IMR-90 (cell line): ENCODE measurements around the gene ADCYAP1R1. TPM values are rescaled to one million over a fixed set of nuclear protein-coding genes. Genes with fewer than 3 reads are reported as not detected.

Source experiments
- ATAC-seq: fragments of 200-7000 bp; cut with Tn5 transposase; 2 replicates; pipeline ENCODE4 v1.9.1; 2020; ENCODE audit warnings: low read depth, mild to moderate bottlenecking, moderate library complexity
- BruUV-seq: library from RNA; stranded (reverse); fragments of 400-500 nt; replicated peaks from 2 replicates; lab custom pipeline; 2021; lab: Mats Ljungman, UMichigan
- CTCF ChIA-PET: fragments of 300-600 bp; formaldehyde crosslinking; extraction: SDS; loops from one replicate; lab custom pipeline; 2021; ENCODE audit warnings: antibody characterized with exemption; lab: Yijun Ruan, JAX
- POLR2A ChIA-PET: fragments of 300-600 bp; sonication (Branson Sonifier 250); formaldehyde crosslinking; loops from one replicate; lab custom pipeline; 2022; ENCODE audit warnings: antibody characterized with exemption; ENCODE audit not compliant: unreplicated experiment; lab: Charles Lee
- DNase-seq: peaks from one replicate; pipeline ENCODE4 v3.0.0; 2013
- H2AFZ ChIP-seq: replicated peaks from 2 replicates; pipeline ENCODE3; 2013; ENCODE audit warnings: low read length, mild to moderate bottlenecking; ENCODE audit not compliant: poor library complexity
- H2AK5ac ChIP-seq: 2 replicates; pipeline ENCODE4 v1.6.1; 2013; ENCODE audit warnings: low read depth, low read length, inconsistent platforms
- H2AK9ac ChIP-seq: replicated peaks from 2 replicates; pipeline ENCODE3; 2013; ENCODE audit warnings: mild to moderate bottlenecking, low read depth, low read length, moderate library complexity; ENCODE audit not compliant: poor library complexity
- H2BK120ac ChIP-seq: 2 replicates; pipeline ENCODE4 v1.6.1; 2013; ENCODE audit warnings: low read depth, low read length, inconsistent platforms
- H2BK15ac ChIP-seq: 3 replicates; pipeline ENCODE4 v1.6.1; 2013; ENCODE audit warnings: low read depth, low read length, inconsistent platforms
- H2BK20ac ChIP-seq: 2 replicates; pipeline ENCODE4 v1.6.1; 2013; ENCODE audit warnings: low read depth, mild to moderate bottlenecking, inconsistent platforms, low read length, moderate library complexity
- H2BK5ac ChIP-seq: 2 replicates; pipeline ENCODE4 v1.6.1; 2013; ENCODE audit warnings: mild to moderate bottlenecking, low read depth, low read length, inconsistent platforms; ENCODE audit not compliant: poor library complexity, severe bottlenecking
- H3K14ac ChIP-seq: replicated peaks from 2 replicates; pipeline ENCODE4 v1.6.1; 2013; ENCODE audit warnings: low read depth, low read length, inconsistent platforms
- H3K18ac ChIP-seq: 2 replicates; pipeline ENCODE4 v1.6.1; 2013; ENCODE audit warnings: low read depth, low read length, control low read depth
- H3K23ac ChIP-seq: 2 replicates; pipeline ENCODE4 v1.6.1; 2013; ENCODE audit warnings: low read depth, low read length, inconsistent platforms
- H3K27ac ChIP-seq: 2 replicates; pipeline ENCODE4 v1.5.1; 2013; ENCODE audit warnings: mild to moderate bottlenecking, control low read depth, low read length; ENCODE audit not compliant: insufficient read depth
- H3K27me3 ChIP-seq: 2 replicates; pipeline ENCODE4 v1.6.1; 2013; ENCODE audit warnings: low read length; ENCODE audit not compliant: control insufficient read depth, insufficient read depth
- H3K36me3 ChIP-seq: 2 replicates; pipeline ENCODE4 v1.6.1; 2013; ENCODE audit warnings: low read length, mixed read lengths; ENCODE audit not compliant: control insufficient read depth, insufficient read depth
- H3K4ac ChIP-seq: 2 replicates; pipeline ENCODE4 v1.6.1; 2013; ENCODE audit warnings: low read depth, low read length, inconsistent platforms
- H3K4me1 ChIP-seq: 2 replicates; pipeline ENCODE4 v1.6.1; 2013; ENCODE audit warnings: low read length, mixed read lengths; ENCODE audit not compliant: control insufficient read depth, insufficient read depth
- H3K4me2 ChIP-seq: 2 replicates; pipeline ENCODE4 v1.6.1; 2013; ENCODE audit warnings: low read depth, mild to moderate bottlenecking, control low read depth, low read length, moderate library complexity
- H3K4me3 ChIP-seq: 2 replicates; pipeline ENCODE4 v1.5.1; 2013; ENCODE audit warnings: low read depth, mild to moderate bottlenecking, control low read depth, low read length, moderate library complexity; ENCODE audit not compliant: insufficient read depth
- H3K56ac ChIP-seq: 2 replicates; pipeline ENCODE4 v1.6.1; 2013; ENCODE audit warnings: low read length, inconsistent platforms; ENCODE audit not compliant: insufficient read depth; ENCODE audit errors: extremely low read depth
- H3K79me1 ChIP-seq, 2 experiments: 2 replicates each; pipeline ENCODE4 v1.6.1; 2013; ENCODE audit warnings: low read length in 2 of 2, inconsistent platforms in 1 of 2, low read depth in 1 of 2
- H3K9ac ChIP-seq: 2 replicates; pipeline ENCODE4 v1.6.1; 2013; ENCODE audit warnings: low read depth, low read length, control low read depth
- H3K9me1 ChIP-seq: 2 replicates; pipeline ENCODE4 v1.6.1; 2013; ENCODE audit warnings: low read length, inconsistent platforms; ENCODE audit not compliant: insufficient read depth
- H3K9me3 ChIP-seq: 2 replicates; pipeline ENCODE4 v1.6.1; 2013; ENCODE audit warnings: low read length; ENCODE audit not compliant: control insufficient read depth, insufficient read depth
- H4K20me1 ChIP-seq: 2 replicates; pipeline ENCODE4 v1.6.1; 2013; ENCODE audit warnings: low read length, inconsistent platforms; ENCODE audit not compliant: insufficient read depth
- H4K5ac ChIP-seq: 2 replicates; pipeline ENCODE4 v1.6.1; 2013; ENCODE audit warnings: mild to moderate bottlenecking, low read depth, low read length, control low read depth
- H4K8ac ChIP-seq, 2 experiments: 2 replicates each; pipeline ENCODE4 v1.6.1; 2013; ENCODE audit warnings: low read depth in 2 of 2, low read length in 2 of 2, control low read depth in 1 of 2, inconsistent platforms in 1 of 2
- H4K91ac ChIP-seq: 2 replicates; pipeline ENCODE4 v1.6.1; 2013; ENCODE audit warnings: low read depth, low read length, inconsistent platforms; ENCODE audit not compliant: insufficient read depth
- CHD1 ChIP-seq: IDR thresholded peaks from 2 replicates; pipeline ENCODE4 v1.6.1; 2012; ENCODE audit warnings: low read depth, low read length, improper control_type of control experiment
- FOS ChIP-seq: fragments of 150-350 bp; IDR thresholded peaks from 2 replicates; pipeline ENCODE4 v1.6.1; 2016; ENCODE audit warnings: low read depth, low read length
- MXI1 ChIP-seq: IDR thresholded peaks from 2 replicates; pipeline ENCODE4 v1.6.1; 2012; ENCODE audit warnings: low read depth, mild to moderate bottlenecking, low read length, moderate library complexity, borderline replicate concordance
- RAD21 ChIP-seq: IDR thresholded peaks from 2 replicates; pipeline ENCODE4 v1.6.1; 2012; ENCODE audit warnings: low read length, improper control_type of control experiment
- RCOR1 ChIP-seq: IDR thresholded peaks from 2 replicates; pipeline ENCODE4 v1.6.1; 2012; ENCODE audit warnings: mild to moderate bottlenecking, low read length, improper control_type of control experiment; ENCODE audit not compliant: insufficient replicate concordance
- RFX5 ChIP-seq: IDR thresholded peaks from 2 replicates; pipeline ENCODE4 v1.8.0; 2012; ENCODE audit warnings: low read depth, mild to moderate bottlenecking, low read length, moderate library complexity
- WGBS, 2 experiments: methylation state at CpG; one replicate each; pipeline versions ENCODE4 v1.1.5 to v1.1.7; 2013; ENCODE audit warnings: missing lambda C conversion rate in 2 of 2; ENCODE audit not compliant: insufficient read length in 1 of 2; ENCODE audit errors: extremely low coverage in 2 of 2; 5-methylcytosine and 5-hydroxymethylcytosine counted together
- dilution Hi-C: fragments of 300-500 bp; cut with HindIII; formaldehyde crosslinking; loops from one replicate; pipeline ENCODE4 v1.14.3; 2018; ENCODE audit warnings: low sequenced_read_pairs; ENCODE audit not compliant: unreplicated experiment
- in situ Hi-C: fragments of 300-500 bp; cut with MboI; formaldehyde crosslinking; loops from 3 replicates; pipeline ENCODE4 v1.14.3; 2019; ENCODE audit warnings: low sequenced_read_pairs, inconsistent platforms, mixed read lengths
- intact Hi-C: fragments of 100-400 bp; cut with micrococcal nuclease; formaldehyde crosslinking; loops from 2 replicates; pipeline ENCODE4 v1.10.0; 2022
- polyA plus RNA-seq, 3 experiments: library from polyadenylated mRNA; depleted of rRNA; stranded (reverse); fragments of >200 nt; gene quantifications; 2 replicates each; pipeline ENCODE4 v1.2.3, GENCODE V29; 2012; ENCODE audit warnings: low replicate concordance in 1 of 3
- total RNA-seq: library from RNA; depleted of rRNA; stranded (reverse); fragments of >200 nt; gene quantifications from 2 replicates; pipeline ENCODE4 v1.2.3, GENCODE V29; 2012
- TF ChIP-seq, protein P1 (sequence below): conservative IDR thresholded peaks from 2 replicates; pipeline ENCODE4 v1.5.1; 2012; ENCODE audit warnings: mild to moderate bottlenecking, low read depth, low read length, improper control_type of control experiment

The ADCYAP1R1 gene
- total and polyA plus RNA-seq, 2 of the 4 experiments (the other 2 are of a cell fraction), result not detected

DNA sequence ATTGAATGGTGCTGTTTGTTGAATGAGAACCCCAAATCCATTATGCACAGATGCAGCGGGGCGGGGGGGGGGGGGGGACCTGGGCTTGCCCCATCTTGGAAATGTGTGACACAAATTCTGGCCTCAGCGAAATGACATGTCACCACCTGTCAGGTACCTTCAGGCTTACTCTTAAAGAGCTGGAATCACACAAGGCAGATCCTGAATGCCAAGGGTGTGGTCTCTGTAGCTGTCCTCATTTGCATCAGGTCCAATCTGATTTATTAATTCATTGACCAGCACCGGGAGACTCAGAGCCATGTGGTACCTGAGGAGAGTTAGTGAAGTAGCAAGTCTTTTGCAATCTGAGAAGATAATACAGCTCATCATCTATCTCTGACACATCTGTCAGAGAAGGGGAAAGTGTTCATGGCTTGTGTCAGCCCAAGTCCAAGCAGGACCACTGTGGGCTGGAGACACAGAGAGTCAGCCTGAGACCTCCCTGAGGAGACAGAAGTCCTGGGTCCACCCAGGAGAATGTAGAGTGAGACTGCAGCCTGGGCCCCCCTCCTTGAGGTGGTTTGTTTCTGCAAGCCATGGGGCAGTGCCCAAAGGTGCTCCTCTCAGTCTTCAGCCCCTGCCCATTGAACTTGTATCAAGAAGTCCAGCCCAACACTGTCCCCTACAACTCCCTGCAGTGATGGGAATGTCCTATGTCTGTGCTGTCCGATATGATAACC is 46.7 kb downstream of the ADCYAP1R1 start:
- CTCF ChIA-PET, result no interaction called here
- H4K5ac ChIP-seq, result no peak overlapping the region
- H4K20me1 ChIP-seq, result no peaks in the 10 kb centered on the region; the same call in 1 of the 2 replicates
- H3K9ac ChIP-seq, result no peak overlapping the region
- no peak overlapping the region for H3K14ac ChIP-seq
- H3K36me3 ChIP-seq, result no peaks in the 10 kb centered on the region
- H3K4me2 ChIP-seq, result no peak overlapping the region
- H3K9me1 ChIP-seq, result no peaks in the 10 kb centered on the region
- H4K91ac ChIP-seq, result no peak overlapping the region
- H2BK15ac ChIP-seq, result no peak overlapping the region
- H3K27me3 ChIP-seq, result peaks cover 8% of the 10 kb centered on the region
- no peak overlapping the region for H3K18ac ChIP-seq
- H2BK20ac ChIP-seq, result no peak overlapping the region
- no peaks in the 10 kb centered on the region for H3K9me3 ChIP-seq
- TF ChIP-seq, protein P1, sequence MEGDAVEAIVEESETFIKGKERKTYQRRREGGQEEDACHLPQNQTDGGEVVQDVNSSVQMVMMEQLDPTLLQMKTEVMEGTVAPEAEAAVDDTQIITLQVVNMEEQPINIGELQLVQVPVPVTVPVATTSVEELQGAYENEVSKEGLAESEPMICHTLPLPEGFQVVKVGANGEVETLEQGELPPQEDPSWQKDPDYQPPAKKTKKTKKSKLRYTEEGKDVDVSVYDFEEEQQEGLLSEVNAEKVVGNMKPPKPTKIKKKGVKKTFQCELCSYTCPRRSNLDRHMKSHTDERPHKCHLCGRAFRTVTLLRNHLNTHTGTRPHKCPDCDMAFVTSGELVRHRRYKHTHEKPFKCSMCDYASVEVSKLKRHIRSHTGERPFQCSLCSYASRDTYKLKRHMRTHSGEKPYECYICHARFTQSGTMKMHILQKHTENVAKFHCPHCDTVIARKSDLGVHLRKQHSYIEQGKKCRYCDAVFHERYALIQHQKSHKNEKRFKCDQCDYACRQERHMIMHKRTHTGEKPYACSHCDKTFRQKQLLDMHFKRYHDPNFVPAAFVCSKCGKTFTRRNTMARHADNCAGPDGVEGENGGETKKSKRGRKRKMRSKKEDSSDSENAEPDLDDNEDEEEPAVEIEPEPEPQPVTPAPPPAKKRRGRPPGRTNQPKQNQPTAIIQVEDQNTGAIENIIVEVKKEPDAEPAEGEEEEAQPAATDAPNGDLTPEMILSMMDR, result no peak
- TF ChIP-seq CHD1 (no peak), MXI1 (no peak), RFX5 (no peak), RCOR1 (no peak), RAD21 (no peak), FOS (no peak)
- in situ Hi-C loops (no loop called here), dilution Hi-C loops (no loop called here), intact Hi-C loops (no loop called here)
- no peak overlapping the region for H2BK120ac ChIP-seq
- H3K4me1 ChIP-seq, result no peaks in the 10 kb centered on the region
- no peak overlapping the region for H2AK5ac ChIP-seq
- no TSS peak for BruUV-seq
- H3K23ac ChIP-seq, result no peak overlapping the region
- no peak overlapping the region for H2AK9ac ChIP-seq
- H3K79me1 ChIP-seq, result no peaks in the 10 kb centered on the region
- no peak for ATAC-seq
- no peak overlapping the region for H3K56ac ChIP-seq
- H4K8ac ChIP-seq, result no peak overlapping the region
- no CpG with 5 or more reads among the region's 5 CpGs for WGBS, 2 experiments
- no peak overlapping the region for H2AFZ ChIP-seq
- H3K27ac ChIP-seq, result no peak overlapping the region
- POLR2A ChIA-PET, result no interaction called here
- H2BK5ac ChIP-seq, result no peak overlapping the region
- no peak for DNase-seq
- H3K4me3 ChIP-seq, result no peak overlapping the region
- no peak overlapping the region for H3K4ac ChIP-seq
